Lung (tissue), 12 donors: ENCODE data around the gene SFRP5. TPM values are rescaled to one million over a fixed set of nuclear protein-coding genes. Genes with fewer than 3 reads are reported as not detected.

Experiments
- ATAC-seq: fragments of 200-7000 bp; cut with Tn5 transposase; one replicate; pipeline ENCODE4 v1.9.1; 2020; ENCODE audit warnings: moderate number of reproducible peaks; ENCODE audit not compliant: insufficient read depth, low FRiP score
- DNase-seq, 3 donors: peaks; one replicate each; pipeline ENCODE4 v3.0.0-alpha.2; 2013 to 2017
- H3K27ac ChIP-seq, 2 donors: one replicate each; pipeline ENCODE4 v1.5.1; 2013; ENCODE audit warnings: mild to moderate bottlenecking in 2 of 2, moderate library complexity in 2 of 2, control low read depth in 1 of 2, inconsistent platforms in 1 of 2, low read depth in 1 of 2, low read length in 1 of 2
- H3K27me3 ChIP-seq, 3 donors: one replicate each; pipeline ENCODE4 v1.5.1; 2013; ENCODE audit warnings: low read length in 2 of 3; ENCODE audit not compliant: control insufficient read depth in 3 of 3, insufficient read depth in 3 of 3
- H3K36me3 ChIP-seq, 4 donors: one replicate each; pipeline ENCODE4 v1.5.1; 2013; ENCODE audit warnings: low read length in 4 of 4, mild to moderate bottlenecking in 1 of 4, moderate library complexity in 1 of 4; ENCODE audit not compliant: control insufficient read depth in 4 of 4, insufficient read depth in 4 of 4
- H3K4me1 ChIP-seq, 5 donors: one replicate each; pipeline ENCODE4 v1.5.1; 2013; ENCODE audit warnings: low read length in 5 of 5, mild to moderate bottlenecking in 2 of 5, moderate library complexity in 1 of 5; ENCODE audit not compliant: control insufficient read depth in 5 of 5, insufficient read depth in 5 of 5
- H3K4me3 ChIP-seq: one replicate; pipeline ENCODE4 v1.5.1; 2013; ENCODE audit warnings: mild to moderate bottlenecking, control low read depth, moderate library complexity
- H3K9ac ChIP-seq, 2 donors: one replicate each; pipeline ENCODE4 v1.5.1; 2013; ENCODE audit warnings: low read length in 2 of 2, control low read depth in 1 of 2; ENCODE audit not compliant: insufficient read depth in 1 of 2
- H3K9me3 ChIP-seq, 4 donors: one replicate each; pipeline ENCODE4 v1.5.1; 2013; ENCODE audit warnings: low read length in 3 of 4, mild to moderate bottlenecking in 1 of 4, moderate library complexity in 1 of 4; ENCODE audit not compliant: control insufficient read depth in 4 of 4, insufficient read depth in 3 of 4
- CTCF ChIP-seq: IDR thresholded peaks from 2 replicates; pipeline ENCODE4 v1.5.1; 2012; ENCODE audit warnings: mild to moderate bottlenecking; ENCODE audit errors: control extremely low read depth, extremely low read depth
- WGBS, 2 donors: extraction: QIAGEN DNeasy Blood & Tissue Kit; methylation state at CpG; one replicate each; pipeline ENCODE4 v1.1.7; 2013; 5-methylcytosine and 5-hydroxymethylcytosine counted together
- polyA plus RNA-seq, 2 donors: library from polyadenylated mRNA; stranded (reverse); fragments of 200-250 nt; gene quantifications; one replicate each; pipeline ENCODE4 v1.2.1, GENCODE V29; 2013
- total RNA-seq, 2 donors: library from RNA; depleted of rRNA in 1 of 2; stranded (reverse); fragments of >200 nt in 1 of 2; gene quantifications; one replicate each; pipeline ENCODE4 v1.2.1, GENCODE V29; 2014 to 2021
- donor health status: control.
- donor health status: control.
- donor health status: Bipolar disorder and iron deficiency.
- donor health status: healthy.
- donor health status: DM: yes; HTN: yes; CAD: no.

The SFRP5 gene
- total and polyA plus RNA-seq, 4 donors = 0.44 to 12.8 (median 1.7) TPM

GRCh38 chr10:97816609-97817008 lies 44.8 kb upstream of the SFRP5 start:
- ATAC-seq = no peak
- 82 to 88% methylated on average over 4 of the region's 4 CpGs for WGBS, 2 donors
- H3K9me3 ChIP-seq = no peaks in the 10 kb centered on the region
- no peak for TF ChIP-seq CTCF
- no peaks in the 10 kb centered on the region for H3K4me1 ChIP-seq
- H3K4me3 ChIP-seq = no peak overlapping the region
- DNase-seq = no peak
- no peak overlapping the region for H3K9ac ChIP-seq
- H3K27me3 ChIP-seq = peaks cover 0 to 16% (median 5%) of the 10 kb centered on the region in 3 donors
- H3K36me3 ChIP-seq = no peaks in the 10 kb centered on the region
- no peak overlapping the region for H3K27ac ChIP-seq

- 88 to 91% methylated on average over 5 of the region's 5 CpGs for WGBS, 2 donors
- no peak for TF ChIP-seq CTCF
- Histone ChIP-seq H3K36me3 (no peaks in the 10 kb centered on the region), H3K9ac (no peak overlapping the region), H3K4me3 (no peak overlapping the region), H3K4me1 (no peaks in the 10 kb centered on the region), H3K27me3 (peaks cover 0 to 16% (median 5%) of the 10 kb centered on the region in 3 donors), H3K27ac (no peak overlapping the region), H3K9me3 (no peaks in the 10 kb centered on the region)
- DNase-seq (no peak), ATAC-seq (no peak)
Measured at GRCh38 chr10:97814996-97815395, 43.2 kb upstream of the SFRP5 start.

- Histone ChIP-seq H3K36me3 (no peaks in the 10 kb centered on the region), H3K27ac (no peak overlapping the region), H3K27me3 (peaks cover 0 to 12% (median 5%) of the 10 kb centered on the region in 3 donors), H3K4me3 (no peak overlapping the region), H3K9ac (no peak overlapping the region), H3K9me3 (no peaks in the 10 kb centered on the region), H3K4me1 (no peaks in the 10 kb centered on the region)
- DNase-seq (no peak), ATAC-seq (no peak)
- no peak for TF ChIP-seq CTCF
- WGBS, 2 donors = 56 to 66% methylated on average over 3 of the region's 3 CpGs
Measured at GRCh38 chr10:97813311-97813710, 41.5 kb upstream of the SFRP5 start.

GRCh38 chr10:97812696-97813095 lies 40.9 kb upstream of the SFRP5 start:
- Histone ChIP-seq H3K4me3 (no peak overlapping the region), H3K27me3 (peaks cover 0 to 7% (median 2%) of the 10 kb centered on the region in 3 donors), H3K36me3 (no peaks in the 10 kb centered on the region), H3K27ac (no peak overlapping the region), H3K4me1 (no peaks in the 10 kb centered on the region), H3K9me3 (no peaks in the 10 kb centered on the region), H3K9ac (no peak overlapping the region)
- no peak for DNase-seq
- ATAC-seq = no peak
- TF ChIP-seq CTCF = no peak
- WGBS, 2 donors = 78 to 83% methylated on average over 8 of the region's 8 CpGs
